K562 (cell line): ENCODE results near the gene ANO10. TPM values are rescaled to one million over a fixed set of nuclear protein-coding genes. Genes with fewer than 3 reads are reported as not detected.
A peak's percentile ranks its signal among the peaks of the same experiment; 100 is the strongest.

ENCODE experiments used
- CEBPZ ChIP-seq: fragments of 150-350 bp; IDR thresholded peaks from 2 replicates; pipeline ENCODE4 v1.6.1; 2014; ENCODE audit warnings: low read depth, mild to moderate bottlenecking, low read length, borderline replicate concordance
- CHD1 ChIP-seq: fragments of 200-600 bp; sonication (generic); IDR thresholded peaks from one replicate; pipeline ENCODE4 v1.6.1; 2012; ENCODE audit warnings: mild to moderate bottlenecking, moderate library complexity, low read length, inconsistent platforms
- CXXC5 ChIP-seq: fragments of 250-450 bp; sonication (Bioruptor Pico); IDR thresholded peaks from 2 replicates; pipeline ENCODE4 v1.8.0; 2022; ENCODE audit warnings: inconsistent platforms, mild to moderate bottlenecking, moderate library complexity
- DIDO1 ChIP-seq: fragments of 450-650 bp; IDR thresholded peaks from 2 replicates; pipeline ENCODE4 v1.6.1; 2016; ENCODE audit warnings: low read depth, missing biosample characterization, missing genetic modification characterization
- DNMT1 ChIP-seq: fragments of 450-650 bp; IDR thresholded peaks from 2 replicates; pipeline ENCODE4 v1.6.1; 2016; ENCODE audit warnings: antibody characterized with exemption, mild to moderate bottlenecking
- HMG20A ChIP-seq: fragments of 450-650 bp; formaldehyde crosslinking; conservative IDR thresholded peaks from 2 replicates; pipeline ENCODE4 v1.4.0; 2020; ENCODE audit warnings: mild to moderate bottlenecking, mixed read lengths
- HOXB6 ChIP-seq: fragments of 250-450 bp; sonication (Bioruptor Pico); IDR thresholded peaks from 2 replicates; pipeline ENCODE4 v1.5.1; 2022; ENCODE audit warnings: mild to moderate bottlenecking, borderline replicate concordance
- JUN ChIP-seq, 2 experiments: sonication (generic) in 1 of 2; formaldehyde crosslinking in 1 of 2; IDR thresholded peaks; 2 replicates each; pipeline versions ENCODE4 v1.6.1 to v1.8.0; 2012 to 2022; ENCODE audit warnings: borderline replicate concordance in 2 of 2, mild to moderate bottlenecking in 2 of 2, improper control_type of control experiment in 1 of 2, low read depth in 1 of 2, low read length in 1 of 2, missing genetic modification reagents in 1 of 2
- LARP7 ChIP-seq: fragments of 450-650 bp; IDR thresholded peaks from 2 replicates; pipeline ENCODE4 v1.6.1; 2016
- MBD2 ChIP-seq: sonication (generic); IDR thresholded peaks from 2 replicates; pipeline ENCODE4 v1.6.1; 2016; ENCODE audit warnings: low read depth, borderline replicate concordance
- MCM7 ChIP-seq, 2 experiments: fragments of 450-650 bp; IDR thresholded peaks; 2 replicates each; pipeline ENCODE4 v1.6.1; 2016 to 2018
- PHF21A ChIP-seq: fragments of 450-650 bp; IDR thresholded peaks from 2 replicates; pipeline ENCODE4 v1.6.1; 2017; ENCODE audit warnings: low read depth, borderline replicate concordance
- POLR3A ChIP-seq: IDR thresholded peaks from 2 replicates; pipeline ENCODE4 v1.6.1; 2011; ENCODE audit warnings: borderline replicate concordance, mild to moderate bottlenecking, moderate library complexity; ENCODE audit not compliant: insufficient read length, insufficient read depth; ENCODE audit errors: extremely low read depth
- RFX1 ChIP-seq: fragments of 450-650 bp; IDR thresholded peaks from 2 replicates; pipeline ENCODE4 v1.6.1; 2016; ENCODE audit warnings: mild to moderate bottlenecking, moderate library complexity
- SAP30 ChIP-seq: fragments of 200-600 bp; sonication (generic); IDR thresholded peaks from 2 replicates; pipeline ENCODE4 v1.6.1; 2012; ENCODE audit warnings: borderline replicate concordance, low read depth, mild to moderate bottlenecking, moderate library complexity, low read length, control low read depth, inconsistent platforms; ENCODE audit not compliant: insufficient read depth, poor library complexity, severe bottlenecking
- SRSF9 ChIP-seq: fragments of 200-400 bp; formaldehyde crosslinking; IDR thresholded peaks from 2 replicates; pipeline ENCODE4 v1.6.1; 2017; ENCODE audit warnings: low read depth, low read length, borderline replicate concordance
- TCFL5 ChIP-seq: fragments of 250-450 bp; sonication (Bioruptor Pico); conservative IDR thresholded peaks from 2 replicates; pipeline ENCODE4 v1.6.1; 2021; ENCODE audit warnings: mild to moderate bottlenecking, moderate library complexity, matching md5 sums
- THRAP3 ChIP-seq: fragments of 450-650 bp; IDR thresholded peaks from 2 replicates; pipeline ENCODE4 v1.6.1; 2016; ENCODE audit warnings: mild to moderate bottlenecking, inconsistent platforms, borderline replicate concordance
- ZNF143 ChIP-seq: sonication (generic); formaldehyde crosslinking; IDR thresholded peaks from 2 replicates; pipeline ENCODE4 v1.9.0; 2022; ENCODE audit warnings: mild to moderate bottlenecking, missing genetic modification reagents
- ZNF3 ChIP-seq: fragments of 250-450 bp; sonication (Bioruptor Pico); IDR thresholded peaks from 2 replicates; pipeline ENCODE4 v1.5.0; 2021; ENCODE audit warnings: mild to moderate bottlenecking, moderate library complexity
- ZNF507 ChIP-seq: conservative IDR thresholded peaks from 2 replicates; pipeline ENCODE4 v1.6.1; 2017; ENCODE audit warnings: missing genetic modification characterization, missing compliant biosample characterization
- ZNF699 ChIP-seq: fragments of 250-450 bp; sonication (Bioruptor Pico); IDR thresholded peaks from 2 replicates; pipeline ENCODE4 v1.8.0; 2021; ENCODE audit warnings: mild to moderate bottlenecking, moderate library complexity; ENCODE audit not compliant: insufficient replicate concordance
- polyA plus RNA-seq, 8 experiments: library from polyadenylated mRNA; depleted of rRNA in 4 of 8; stranded (reverse) in 5 of 8; unstranded in 3 of 8; fragments of >200 nt; fragmentation: Nextera tagmentation in 2 of 8; fragmentation: Illumina TruSeq in 1 of 8; extraction: Ambion mirVana in 2 of 8; extraction: Trizol in 1 of 8; gene quantifications; 2 replicates each; pipeline versions ENCODE4 v1.2.1 to v1.2.3, GENCODE V29; 2011 to 2014; ENCODE audit warnings: inconsistent platforms in 1 of 8, missing spikeins in 1 of 8
- total RNA-seq, 7 experiments: library from RNA; depleted of rRNA in 6 of 7; stranded (reverse); fragments of >200 nt in 6 of 7; fragmentation: Illumina TruSeq in 2 of 7; extraction: Trizol in 2 of 7; gene quantifications; 2 replicates each; pipeline versions ENCODE4 v1.2.1 to v1.2.3, GENCODE V29; 2011 to 2021; ENCODE audit warnings: low replicate concordance in 1 of 7
- TF ChIP-seq, protein P1 (sequence below): fragments of 200-400 bp; formaldehyde crosslinking; IDR thresholded peaks from 2 replicates; pipeline ENCODE4 v1.6.1; 2017; ENCODE audit warnings: mild to moderate bottlenecking, low read depth, low read length, moderate library complexity

Gene ANO10
- total and polyA plus RNA-seq, 9 of the 15 experiments (the other 6 are each of a cell fraction or from before 2014, with no cell fraction given), result 6.4 to 46.0 (median 32.3) TPM

GRCh38 chr3:43670635-43671522, 49.1 kb upstream of the ANO10 start (continued):
- TF ChIP-seq, protein P1, sequence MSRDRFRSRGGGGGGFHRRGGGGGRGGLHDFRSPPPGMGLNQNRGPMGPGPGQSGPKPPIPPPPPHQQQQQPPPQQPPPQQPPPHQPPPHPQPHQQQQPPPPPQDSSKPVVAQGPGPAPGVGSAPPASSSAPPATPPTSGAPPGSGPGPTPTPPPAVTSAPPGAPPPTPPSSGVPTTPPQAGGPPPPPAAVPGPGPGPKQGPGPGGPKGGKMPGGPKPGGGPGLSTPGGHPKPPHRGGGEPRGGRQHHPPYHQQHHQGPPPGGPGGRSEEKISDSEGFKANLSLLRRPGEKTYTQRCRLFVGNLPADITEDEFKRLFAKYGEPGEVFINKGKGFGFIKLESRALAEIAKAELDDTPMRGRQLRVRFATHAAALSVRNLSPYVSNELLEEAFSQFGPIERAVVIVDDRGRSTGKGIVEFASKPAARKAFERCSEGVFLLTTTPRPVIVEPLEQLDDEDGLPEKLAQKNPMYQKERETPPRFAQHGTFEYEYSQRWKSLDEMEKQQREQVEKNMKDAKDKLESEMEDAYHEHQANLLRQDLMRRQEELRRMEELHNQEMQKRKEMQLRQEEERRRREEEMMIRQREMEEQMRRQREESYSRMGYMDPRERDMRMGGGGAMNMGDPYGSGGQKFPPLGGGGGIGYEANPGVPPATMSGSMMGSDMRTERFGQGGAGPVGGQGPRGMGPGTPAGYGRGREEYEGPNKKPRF, result no peak
- TF ChIP-seq JUN (IDR thresholded peaks at IDR 0.05; ENCODE audit: borderline replicate concordance, low read depth, low read length), result no peak
- TF ChIP-seq JUN (CRISPR knock-in tag; IDR thresholded peaks at IDR 0.05; ENCODE audit: borderline replicate concordance), result no peak
- no peak for TF ChIP-seq POLR3A
- TF ChIP-seq DIDO1 (tag), result no peak
- no peak for TF ChIP-seq MCM7 (IDR thresholded peaks at IDR 0.05)
- TF ChIP-seq TCFL5 (CRISPR knock-in tag), result no peak
- TF ChIP-seq HOXB6 (CRISPR knock-in tag), result no peak
- TF ChIP-seq HMG20A (CRISPR knock-in tag), result no peak
- TF ChIP-seq CEBPZ, result no peak
- TF ChIP-seq ZNF507 (tag), result no peak
- no peak for TF ChIP-seq ZNF143 (CRISPR knock-in tag)
- TF ChIP-seq SRSF9, result no peak
- no peak for TF ChIP-seq DNMT1
- TF ChIP-seq CXXC5, result peak; percentile 71
- no peak for TF ChIP-seq RFX1
- TF ChIP-seq SAP30, result no peak
- TF ChIP-seq CHD1, result no peak
- peak; percentile 68 for TF ChIP-seq ZNF699 (CRISPR knock-in tag)
- TF ChIP-seq LARP7, result no peak
- no peak for TF ChIP-seq ZNF3 (CRISPR knock-in tag)
- TF ChIP-seq PHF21A, result no peak
- TF ChIP-seq THRAP3, result no peak
- TF ChIP-seq MBD2, result peak; percentile 53; the same call in 1 of the 2 replicates
